CD14-positive monocyte (primary cell): Measurements from ENCODE around the gene PCNT. TPM values are rescaled to one million over a fixed set of nuclear protein-coding genes. Genes with fewer than 3 reads are reported as not detected.

ENCODE experiments used
- DNase-seq, 3 donors: peaks; one replicate each; pipeline ENCODE4 v3.0.0-alpha.2; 2011 to 2022
- H2AFZ ChIP-seq: 2 replicates; pipeline ENCODE4 v1.6.0; 2012; ENCODE audit warnings: mild to moderate bottlenecking, low read depth, low read length, inconsistent platforms; ENCODE audit not compliant: insufficient read depth, poor library complexity, severe bottlenecking
- H3K27ac ChIP-seq, 2 donors: 1 replicate in 1 of 2; 2 replicates in 1 of 2; pipeline ENCODE4 v1.5.1; 2012 to 2013; ENCODE audit warnings: low read length in 2 of 2, control low read depth in 1 of 2, inconsistent platforms in 1 of 2, low read depth in 1 of 2, mild to moderate bottlenecking in 1 of 2
- H3K27me3 ChIP-seq, 2 donors: one replicate each; pipeline versions ENCODE4 v1.6.0 to v1.6.1; 2011 to 2013; ENCODE audit warnings: low read length in 2 of 2; ENCODE audit not compliant: control insufficient read depth in 2 of 2, insufficient read depth in 2 of 2
- H3K36me3 ChIP-seq, 2 donors: replicated peaks in 1 of 2; 1 replicate in 1 of 2; 2 replicates in 1 of 2; pipeline versions ENCODE4 v1.5.1 to v1.6.1; 2012 to 2013; ENCODE audit warnings: low read length in 2 of 2, control low read depth in 1 of 2, inconsistent platforms in 1 of 2, mild to moderate bottlenecking in 1 of 2; ENCODE audit not compliant: insufficient read depth in 2 of 2, control insufficient read depth in 1 of 2
- H3K4me1 ChIP-seq, 2 donors: 1 replicate in 1 of 2; 2 replicates in 1 of 2; pipeline versions ENCODE4 v1.5.1 to v1.6.1; 2012 to 2013; ENCODE audit warnings: low read length in 2 of 2, control low read depth in 1 of 2, inconsistent platforms in 1 of 2, mild to moderate bottlenecking in 1 of 2, moderate library complexity in 1 of 2; ENCODE audit not compliant: insufficient read depth in 2 of 2, control insufficient read depth in 1 of 2
- H3K4me2 ChIP-seq: replicated peaks from 2 replicates; pipeline ENCODE3; 2012; ENCODE audit warnings: low read length, moderate library complexity, mild to moderate bottlenecking; ENCODE audit not compliant: poor library complexity, severe bottlenecking; ENCODE audit errors: extremely low read depth
- H3K4me3 ChIP-seq, 3 experiments: fragments of 200-600 bp in 1 of 3; sonication (generic) in 1 of 3; replicated peaks in 1 of 3; 1 replicate in 2 of 3; 2 replicates in 1 of 3; pipeline ENCODE4 v1.5.1; 2011 to 2013; ENCODE audit warnings: low read length in 3 of 3, mild to moderate bottlenecking in 3 of 3, control low read depth in 2 of 3, low read depth in 2 of 3, inconsistent platforms in 1 of 3, moderate library complexity in 1 of 3
- H3K79me2 ChIP-seq: 2 replicates; pipeline ENCODE4 v1.6.0; 2012; ENCODE audit warnings: mild to moderate bottlenecking, control low read depth, inconsistent platforms, low read length, moderate library complexity; ENCODE audit not compliant: insufficient read depth
- H3K9ac ChIP-seq: 2 replicates; pipeline ENCODE4 v1.6.0; 2017; ENCODE audit warnings: low read length, mild to moderate bottlenecking; ENCODE audit not compliant: insufficient read depth, poor library complexity, severe bottlenecking
- H3K9me3 ChIP-seq, 2 donors: replicated peaks in 1 of 2; 1 replicate in 1 of 2; 2 replicates in 1 of 2; pipeline versions ENCODE4 v1.5.1 to v1.6.1; 2012 to 2013; ENCODE audit warnings: low read length in 2 of 2, control low read depth in 1 of 2; ENCODE audit not compliant: control insufficient read depth in 1 of 2, insufficient read depth in 1 of 2
- H4K20me1 ChIP-seq: 2 replicates; pipeline ENCODE4 v1.6.0; 2012; ENCODE audit warnings: mild to moderate bottlenecking, low read length, control low read depth, moderate library complexity; ENCODE audit not compliant: insufficient read depth
- H3K27ac Mint-ChIP-seq, 7 donors: one replicate each; pipeline ENCODE4 v1.8.0; 2020; ENCODE audit warnings: mild to moderate bottlenecking in 7 of 7, mixed read lengths in 7 of 7, moderate library complexity in 6 of 7, inconsistent platforms in 2 of 7
- H3K27me3 Mint-ChIP-seq, 3 donors: one replicate each; pipeline ENCODE4 v1.8.0; 2021 to 2022; ENCODE audit warnings: low read depth in 3 of 3, mild to moderate bottlenecking in 3 of 3, mixed read lengths in 3 of 3, moderate library complexity in 3 of 3, inconsistent platforms in 1 of 3
- H3K36me3 Mint-ChIP-seq, 2 donors: one replicate each; pipeline ENCODE4 v1.8.0; 2020; ENCODE audit warnings: mixed read lengths in 2 of 2, inconsistent platforms in 1 of 2, mild to moderate bottlenecking in 1 of 2
- H3K4me1 Mint-ChIP-seq: one replicate; pipeline ENCODE4 v1.8.0; 2020; ENCODE audit warnings: mild to moderate bottlenecking, mixed read lengths
- H3K4me3 Mint-ChIP-seq, 2 donors: one replicate each; pipeline ENCODE4 v1.8.0; 2020; ENCODE audit warnings: mild to moderate bottlenecking in 2 of 2, mixed read lengths in 2 of 2, moderate library complexity in 1 of 2
- H3K9me3 Mint-ChIP-seq, 7 donors: one replicate each; pipeline ENCODE4 v1.8.0; 2020 to 2022; ENCODE audit warnings: mixed read lengths in 7 of 7, mild to moderate bottlenecking in 6 of 7, moderate library complexity in 6 of 7, inconsistent platforms in 2 of 7
- WGBS: methylation state at CpG from one replicate; pipeline ENCODE4 v1.1.5; 2013; ENCODE audit warnings: missing lambda C conversion rate; ENCODE audit not compliant: insufficient coverage; 5-methylcytosine and 5-hydroxymethylcytosine counted together
- intact Hi-C, 2 donors: fragments of 100-400 bp; cut with micrococcal nuclease; formaldehyde crosslinking; loops; one replicate each; pipeline versions ENCODE4 v1.15.0 to v1.15.1; 2023
- polyA plus RNA-seq, 3 donors: library from polyadenylated mRNA; depleted of rRNA in 1 of 3; unstranded in 2 of 3; stranded (reverse) in 1 of 3; fragments of 300-500 nt in 2 of 3; fragments of >200 nt in 1 of 3; fragmentation: Illumina TruSeq in 2 of 3; gene quantifications; 1 replicate in 2 of 3; 2 replicates in 1 of 3; pipeline ENCODE4 v1.2.3, GENCODE V29; 2012 to 2021
- TF ChIP-seq, protein P1 (sequence below): fragments of 200-600 bp; IDR thresholded peaks from one replicate; pipeline ENCODE4 v1.8.0; 2022; ENCODE audit warnings: antibody characterized with exemption, mild to moderate bottlenecking

Gene PCNT
- polyA plus RNA-seq, 3 donors = 4.2 to 16.3 (median 5.1) TPM

DNA sequence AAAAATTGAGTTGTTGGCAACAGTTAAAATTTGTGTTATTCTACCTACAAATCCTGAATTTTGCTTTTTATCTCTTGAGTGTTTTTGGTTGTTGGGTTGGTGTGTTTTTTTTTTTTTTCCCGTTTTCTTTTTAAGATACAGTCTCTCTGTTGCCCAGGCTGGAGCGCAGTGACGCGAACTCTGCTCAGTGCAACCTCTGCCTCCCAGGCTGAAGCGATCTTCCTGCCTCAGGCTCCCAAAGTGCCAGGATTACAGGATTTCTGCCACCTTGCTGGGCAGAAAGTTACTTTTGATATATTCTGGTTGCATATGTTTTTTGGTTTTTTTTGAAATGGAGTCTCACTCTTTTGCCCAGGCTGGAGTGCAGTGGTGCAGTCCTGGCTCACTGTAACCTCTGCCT is 4.2 kb downstream of the PCNT start:
- Histone ChIP-seq H3K36me3 (peaks cover 26 to 55% of the 10 kb centered on the region in 2 donors), H4K20me1 (peaks cover 3% of the 10 kb centered on the region), H2AFZ (no peak overlapping the region), H3K9me3 (no peaks in the 10 kb centered on the region), H3K4me2 (no peak overlapping the region), H3K9ac (no peak overlapping the region), H3K27me3 (no peaks in the 10 kb centered on the region), H3K4me1 (peaks cover 8 to 15% of the 10 kb centered on the region in 2 donors), H3K27ac (no peak overlapping the region), H3K4me3 (no peak overlapping the region), H3K79me2 (peaks cover 68% of the 10 kb centered on the region)
- WGBS = 94% methylated on average over 3 of the region's 5 CpGs
- Mint-ChIP-seq H3K4me1 (peaks cover 9% of the 10 kb centered on the region), H3K27me3 (no peaks in the 10 kb centered on the region), H3K27ac (no peak overlapping the region), H3K4me3 (no peak overlapping the region), H3K36me3 (peaks cover 29 to 61% of the 10 kb centered on the region in 2 donors), H3K9me3 (no peaks in the 10 kb centered on the region)
- intact Hi-C loops = loop anchor here in 1 of 2 donors (10.0 kb wide), 1 partner anchor 143 kb away; the partner anchor contains the start of gene SPATC1L
- no peak for DNase-seq
- TF ChIP-seq, protein P1, sequence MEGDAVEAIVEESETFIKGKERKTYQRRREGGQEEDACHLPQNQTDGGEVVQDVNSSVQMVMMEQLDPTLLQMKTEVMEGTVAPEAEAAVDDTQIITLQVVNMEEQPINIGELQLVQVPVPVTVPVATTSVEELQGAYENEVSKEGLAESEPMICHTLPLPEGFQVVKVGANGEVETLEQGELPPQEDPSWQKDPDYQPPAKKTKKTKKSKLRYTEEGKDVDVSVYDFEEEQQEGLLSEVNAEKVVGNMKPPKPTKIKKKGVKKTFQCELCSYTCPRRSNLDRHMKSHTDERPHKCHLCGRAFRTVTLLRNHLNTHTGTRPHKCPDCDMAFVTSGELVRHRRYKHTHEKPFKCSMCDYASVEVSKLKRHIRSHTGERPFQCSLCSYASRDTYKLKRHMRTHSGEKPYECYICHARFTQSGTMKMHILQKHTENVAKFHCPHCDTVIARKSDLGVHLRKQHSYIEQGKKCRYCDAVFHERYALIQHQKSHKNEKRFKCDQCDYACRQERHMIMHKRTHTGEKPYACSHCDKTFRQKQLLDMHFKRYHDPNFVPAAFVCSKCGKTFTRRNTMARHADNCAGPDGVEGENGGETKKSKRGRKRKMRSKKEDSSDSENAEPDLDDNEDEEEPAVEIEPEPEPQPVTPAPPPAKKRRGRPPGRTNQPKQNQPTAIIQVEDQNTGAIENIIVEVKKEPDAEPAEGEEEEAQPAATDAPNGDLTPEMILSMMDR = no peak

DNA sequence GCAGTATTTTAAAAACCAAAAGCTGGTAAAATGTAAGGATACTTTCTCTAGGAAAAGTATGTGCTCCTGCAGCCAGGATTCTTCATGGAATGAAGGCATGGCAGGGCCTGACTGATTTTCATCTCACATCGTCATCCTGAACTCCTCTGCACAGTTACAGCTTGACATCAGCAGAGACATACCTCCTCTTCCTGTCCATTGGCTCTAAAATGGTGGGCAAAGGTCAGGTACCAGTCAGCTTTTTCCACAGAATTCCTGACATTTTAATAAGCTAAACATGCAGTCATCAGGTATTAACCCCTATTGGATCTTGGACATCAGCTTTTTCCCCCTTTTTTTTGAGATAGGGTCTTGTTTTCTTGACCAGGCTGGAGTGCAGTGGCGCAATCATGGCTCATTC is 5.8 kb downstream of the PCNT start:
- peaks cover 3% of the 10 kb centered on the region for H4K20me1 ChIP-seq
- Mint-ChIP-seq H3K27ac (no peak overlapping the region), H3K9me3 (no peaks in the 10 kb centered on the region), H3K4me1 (peaks cover 7% of the 10 kb centered on the region), H3K36me3 (peaks cover 36 to 77% of the 10 kb centered on the region in 2 donors), H3K27me3 (no peaks in the 10 kb centered on the region), H3K4me3 (no peak overlapping the region)
- intact Hi-C loops = loop anchor here in 1 of 2 donors (10.0 kb wide), 1 partner anchor 145 kb away; the partner anchor contains the start of gene SPATC1L
- no peak overlapping the region for H2AFZ ChIP-seq
- no peak for DNase-seq
- no peaks in the 10 kb centered on the region for H3K9me3 ChIP-seq
- H3K27me3 ChIP-seq = no peaks in the 10 kb centered on the region
- peaks cover 7 to 12% of the 10 kb centered on the region in 2 donors for H3K4me1 ChIP-seq
- H3K4me3 ChIP-seq = no peak overlapping the region
- H3K27ac ChIP-seq = no peak overlapping the region
- H3K79me2 ChIP-seq = peaks cover 65% of the 10 kb centered on the region
- H3K36me3 ChIP-seq = peaks cover 34 to 65% of the 10 kb centered on the region in 2 donors
- no peak overlapping the region for H3K9ac ChIP-seq
- WGBS = 100% methylated on average over 2 of the region's 2 CpGs
- TF ChIP-seq, protein P1 = no peak
- no peak overlapping the region for H3K4me2 ChIP-seq
